GM04504 (cell line): ENCODE measurements around the gene EMILIN3.

Experiments used
- DNase-seq: peaks from one replicate; pipeline ENCODE4 v3.0.0-alpha.2; 2012; ENCODE audit warnings: low read depth

EMILIN3 gene

GRCh38 chr20:41363601-41364000 is 3.0 kb downstream of the EMILIN3 start:
- DNase-seq = no peak

- no peak for DNase-seq
These were observed 3.9 kb downstream of the EMILIN3 start for GRCh38 chr20:41362748-41363140.

GRCh38 chr20:41361757-41362747 is 4.6 kb downstream of the EMILIN3 start:
- no peak for DNase-seq

- DNase-seq = no peak
These were observed 5.5 kb downstream of the EMILIN3 start for GRCh38 chr20:41360831-41361756.

- DNase-seq = no peak
These were observed 7.0 kb downstream of the EMILIN3 start for GRCh38 chr20:41359541-41360011.

- DNase-seq = no peak
These were observed 7.9 kb downstream of the EMILIN3 start for GRCh38 chr20:41358717-41359116.

GRCh38 chr20:41358230-41358629 is 8.4 kb downstream of the EMILIN3 start:
- no peak for DNase-seq

- no peak for DNase-seq
These were observed 9.0 kb downstream of the EMILIN3 start for GRCh38 chr20:41357424-41358163.

GRCh38 chr20:41356951-41357350 is 9.7 kb downstream of the EMILIN3 start:
- no peak for DNase-seq

GRCh38 chr20:41355598-41356203 is 10.9 kb downstream of the EMILIN3 start:
- no peak for DNase-seq

GRCh38 chr20:41355192-41355591 is 11.4 kb downstream of the EMILIN3 start:
- no peak for DNase-seq

- no peak for DNase-seq
These were observed 13.1 kb downstream of the EMILIN3 start for GRCh38 chr20:41353530-41353929.

- no peak for DNase-seq
These were observed 14.0 kb downstream of the EMILIN3 start for GRCh38 chr20:41352666-41353065.

GRCh38 chr20:41352106-41352505 is 14.5 kb downstream of the EMILIN3 start:
- DNase-seq = no peak

- no peak for DNase-seq
These were observed 16.1 kb downstream of the EMILIN3 start for GRCh38 chr20:41350408-41350962.

- no peak for DNase-seq
These were observed 16.7 kb downstream of the EMILIN3 start for GRCh38 chr20:41349943-41350342.

GRCh38 chr20:41349266-41349665 is 17.4 kb downstream of the EMILIN3 start:
- no peak for DNase-seq

- DNase-seq = no peak
These were observed 18.0 kb downstream of the EMILIN3 start for GRCh38 chr20:41348430-41349172.

GRCh38 chr20:41347523-41348429 is 18.8 kb downstream of the EMILIN3 start:
- no peak for DNase-seq
